HG03108 (cell line): ENCODE results near the gene SEC31A.

Experiments used
- ATAC-seq: cut with Tn5 transposase; IDR thresholded peaks from one replicate; pipeline ENCODE4 v1.9.1; 2021; ENCODE audit warnings: moderate library complexity; ENCODE audit not compliant: unreplicated experiment

Gene SEC31A

DNA sequence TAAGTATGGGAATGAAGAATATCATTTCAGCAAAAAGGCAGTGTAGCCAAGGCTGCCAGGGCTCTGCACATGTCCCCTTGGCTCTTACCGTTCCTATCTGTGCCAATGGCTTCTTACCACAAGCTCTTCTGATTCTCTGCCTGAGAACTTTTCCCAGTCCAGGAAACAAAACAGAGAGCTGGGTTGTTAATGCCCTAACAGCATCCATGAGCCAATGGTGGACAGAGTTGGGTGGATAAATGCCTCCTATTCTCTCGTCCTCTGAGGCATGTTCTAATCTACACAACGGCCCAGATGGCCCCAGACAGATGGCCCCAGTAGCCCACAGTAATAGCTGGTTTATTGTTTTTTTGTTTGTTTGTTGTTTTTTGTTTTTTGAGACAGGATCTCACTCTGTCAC, 120.3 kb downstream of the SEC31A start:
- ATAC-seq = no peak
